Lower lobe of right lung (tissue), 2 donors: Measurements from ENCODE around the gene AHCYL1. TPM values are rescaled to one million over a fixed set of nuclear protein-coding genes. Genes with fewer than 3 reads are reported as not detected.
A peak's percentile ranks its signal among the peaks of the same experiment; 100 is the strongest.

Experiments
- ATAC-seq, 2 donors: fragments of 200-7000 bp; cut with Tn5 transposase; one replicate each; pipeline ENCODE4 v1.9.1; 2020 to 2022; ENCODE audit warnings: mild to moderate bottlenecking in 2 of 2, moderate library complexity in 2 of 2
- DNase-seq: peaks from one replicate; pipeline ENCODE4 v3.0.0-alpha.2; 2020
- H3K27ac ChIP-seq: fragments of 200-600 bp; one replicate; pipeline ENCODE4 v1.8.0; 2022
- H3K27me3 ChIP-seq: fragments of 200-600 bp; one replicate; pipeline ENCODE4 v1.8.0; 2022; ENCODE audit warnings: low read depth
- H3K36me3 ChIP-seq: fragments of 200-600 bp; one replicate; pipeline ENCODE4 v1.8.0; 2022; ENCODE audit warnings: mild to moderate bottlenecking
- H3K4me1 ChIP-seq: fragments of 200-600 bp; one replicate; pipeline ENCODE4 v1.8.0; 2022
- H3K4me3 ChIP-seq: fragments of 200-600 bp; one replicate; pipeline ENCODE4 v1.8.0; 2022; ENCODE audit warnings: mild to moderate bottlenecking
- H3K9me3 ChIP-seq: fragments of 200-600 bp; one replicate; pipeline ENCODE4 v1.8.0; 2022
- CTCF ChIP-seq: fragments of 200-600 bp; IDR thresholded peaks from one replicate; pipeline ENCODE4 v1.8.0; 2022; ENCODE audit warnings: antibody characterized with exemption, mild to moderate bottlenecking
- intact Hi-C: fragments of 100-400 bp; cut with DNase I; formaldehyde crosslinking; loops from one replicate; pipeline ENCODE4 v1.11.0; 2022
- total RNA-seq: library from RNA; stranded (reverse); fragmentation: NEBNext Ultra II Directional; extraction: Animal tissue kit (Norgen Biotek cat#: 25700); gene quantifications from one replicate; pipeline ENCODE4 v1.2.1, GENCODE V29; 2021
- donor health status: DM: no; HTN: yes; CAD: no; lungs with severe emphysema.

AHCYL1 gene
- total RNA-seq, 1 donor from 2014 or later: 83.9 TPM

- ATAC-seq (peak in 1 of 2 donors; percentile 38), DNase-seq (no peak)
- Histone ChIP-seq H3K4me1 (peaks cover 47% of the 10 kb centered on the region), H3K27ac (no peak overlapping the region), H3K4me3 (no peak overlapping the region), H3K27me3 (no peaks in the 10 kb centered on the region), H3K9me3 (no peaks in the 10 kb centered on the region), H3K36me3 (peaks cover 22% of the 10 kb centered on the region)
- intact Hi-C loops: no loop called here
- no peak for TF ChIP-seq CTCF
Observed at GRCh38 chr1:110005971-110006370, 21.4 kb downstream of the AHCYL1 start.

GRCh38 chr1:110006516-110006915 is 22.0 kb downstream of the AHCYL1 start:
- no peak for TF ChIP-seq CTCF
- Histone ChIP-seq H3K4me3 (no peak overlapping the region), H3K27ac (no peak overlapping the region), H3K9me3 (no peaks in the 10 kb centered on the region), H3K36me3 (peaks cover 28% of the 10 kb centered on the region), H3K4me1 (peaks cover 47% of the 10 kb centered on the region), H3K27me3 (no peaks in the 10 kb centered on the region)
- intact Hi-C loops: no loop called here
- ATAC-seq (no peak), DNase-seq (no peak)

GRCh38 chr1:110007046-110007830 is 22.7 kb downstream of the AHCYL1 start:
- TF ChIP-seq CTCF: no peak
- H3K27ac ChIP-seq: no peak overlapping the region
- peaks cover 35% of the 10 kb centered on the region for H3K36me3 ChIP-seq
- no peaks in the 10 kb centered on the region for H3K27me3 ChIP-seq
- H3K4me1 ChIP-seq: peaks cover 47% of the 10 kb centered on the region
- no peaks in the 10 kb centered on the region for H3K9me3 ChIP-seq
- intact Hi-C loops: no loop called here
- no peak overlapping the region for H3K4me3 ChIP-seq
- DNase-seq (no peak), ATAC-seq (no peak)

- no peak overlapping the region for H3K27ac ChIP-seq
- no peak overlapping the region for H3K4me3 ChIP-seq
- DNase-seq (no peak), ATAC-seq (no peak)
- H3K4me1 ChIP-seq: peaks cover 31% of the 10 kb centered on the region
- H3K27me3 ChIP-seq: no peaks in the 10 kb centered on the region
- no peak for TF ChIP-seq CTCF
- intact Hi-C loops: no loop called here
- peaks cover 53% of the 10 kb centered on the region for H3K36me3 ChIP-seq
- H3K9me3 ChIP-seq: no peaks in the 10 kb centered on the region
Observed at GRCh38 chr1:110008971-110009565, 24.5 kb downstream of the AHCYL1 start.

- ATAC-seq: peak; percentile 90 to 92
- no peaks in the 10 kb centered on the region for H3K27me3 ChIP-seq
- H3K36me3 ChIP-seq: peaks cover 78% of the 10 kb centered on the region
- DNase-seq: no peak
- no peak overlapping the region for H3K4me3 ChIP-seq
- H3K4me1 ChIP-seq: peaks cover 9% of the 10 kb centered on the region
- H3K9me3 ChIP-seq: no peaks in the 10 kb centered on the region
- H3K27ac ChIP-seq: no peak overlapping the region
- intact Hi-C loops: no loop called here
- peak; percentile 46 for TF ChIP-seq CTCF
Observed at GRCh38 chr1:110011527-110012041, 27.0 kb downstream of the AHCYL1 start.
